H1 (cell line): Measurements from ENCODE around the gene ZSCAN30. TPM values are rescaled to one million over a fixed set of nuclear protein-coding genes. Genes with fewer than 3 reads are reported as not detected.
A peak's percentile ranks its signal among the peaks of the same experiment; 100 is the strongest.

Experiments used
- CTCF ChIA-PET: fragments of 300-600 bp; sonication (Branson Sonifier 250); formaldehyde crosslinking; loops from one replicate; lab custom pipeline; 2021; ENCODE audit not compliant: partially characterized antibody; lab: Charles Lee
- POLR2A ChIA-PET: fragments of 300-600 bp; sonication (Branson Sonifier 250); formaldehyde crosslinking; loops from one replicate; lab custom pipeline; 2021; ENCODE audit warnings: inconsistent platforms; ENCODE audit not compliant: partially characterized antibody; lab: Charles Lee
- DNase-seq, 2 experiments: peaks; one replicate each; pipeline versions ENCODE4 v3.0.0 to v3.0.0-alpha.2; 2010 to 2022; ENCODE audit warnings: low spot score in 2 of 2, low read depth in 1 of 2, mixed read lengths in 1 of 2
- FAIRE-seq: peaks from 2 replicates; lab custom pipeline; 2011; peaks lifted over from hg19 to GRCh38; lab: Jason Lieb, UNC
- H2AFZ ChIP-seq: 2 replicates; pipeline ENCODE4 v1.8.1; 2012; ENCODE audit warnings: low read length, inconsistent platforms
- H2AK5ac ChIP-seq: 2 replicates; pipeline ENCODE4 v1.6.1; 2013; ENCODE audit warnings: low read depth, low read length
- H2BK120ac ChIP-seq: replicated peaks from 2 replicates; pipeline ENCODE3; 2013; ENCODE audit warnings: low read depth, low read length, inconsistent platforms
- H2BK12ac ChIP-seq: 2 replicates; pipeline ENCODE4 v1.6.1; 2013; ENCODE audit warnings: low read depth, low read length
- H2BK15ac ChIP-seq: 2 replicates; pipeline ENCODE4 v1.6.1; 2013; ENCODE audit warnings: low read length
- H2BK20ac ChIP-seq: 2 replicates; pipeline ENCODE4 v1.6.1; 2013; ENCODE audit warnings: low read length
- H2BK5ac ChIP-seq: 2 replicates; pipeline ENCODE4 v1.6.1; 2013; ENCODE audit warnings: low read depth, low read length
- H3K14ac ChIP-seq: 2 replicates; pipeline ENCODE4 v1.6.1; 2013; ENCODE audit warnings: inconsistent platforms; ENCODE audit not compliant: insufficient read length
- H3K18ac ChIP-seq: 2 replicates; pipeline ENCODE4 v1.6.1; 2013; ENCODE audit warnings: low read length; ENCODE audit errors: extremely low read depth
- H3K23ac ChIP-seq: 2 replicates; pipeline ENCODE4 v1.6.1; 2013; ENCODE audit warnings: inconsistent platforms; ENCODE audit not compliant: insufficient read length
- H3K23me2 ChIP-seq: 2 replicates; pipeline ENCODE4 v1.6.1; 2013; ENCODE audit warnings: low read depth, low read length
- H3K27ac ChIP-seq: 2 replicates; pipeline ENCODE4 v1.6.1; 2011; ENCODE audit warnings: low read depth, low read length, inconsistent platforms
- H3K27me3 ChIP-seq, 4 experiments: replicated peaks in 1 of 4; 1 replicate in 1 of 4; 2 replicates in 3 of 4; pipeline versions ENCODE4 v1.6.1 to v1.8.1; 2011 to 2013; ENCODE audit warnings: low read length in 3 of 4, mild to moderate bottlenecking in 3 of 4, inconsistent platforms in 2 of 4, mixed read lengths in 2 of 4, moderate library complexity in 1 of 4; ENCODE audit not compliant: control insufficient read depth in 3 of 4, insufficient read depth in 3 of 4; ENCODE audit errors: extremely low read depth in 1 of 4
- H3K36me3 ChIP-seq, 4 experiments: 2 replicates each; pipeline versions ENCODE4 v1.6.1 to v1.8.1; 2011 to 2013; ENCODE audit warnings: mild to moderate bottlenecking in 4 of 4, low read length in 3 of 4, moderate library complexity in 2 of 4, control low read depth in 1 of 4, inconsistent platforms in 1 of 4; ENCODE audit not compliant: insufficient read depth in 4 of 4, control insufficient read depth in 2 of 4
- H3K4ac ChIP-seq: replicated peaks from 2 replicates; pipeline ENCODE3; 2013; ENCODE audit warnings: low read length, low read depth, mixed read lengths, inconsistent platforms; ENCODE audit not compliant: insufficient read length
- H3K4me1 ChIP-seq, 4 experiments: replicated peaks in 1 of 4; 1 replicate in 1 of 4; 2 replicates in 3 of 4; pipeline versions ENCODE4 v1.6.1 to v1.8.1; 2011 to 2013; ENCODE audit warnings: low read length in 3 of 4, inconsistent platforms in 2 of 4, mixed read lengths in 1 of 4; ENCODE audit not compliant: insufficient read depth in 4 of 4, control insufficient read depth in 3 of 4
- H3K4me2 ChIP-seq, 2 experiments: 2 replicates each; pipeline versions ENCODE4 v1.6.1 to v1.8.1; 2011 to 2013; ENCODE audit warnings: low read depth in 2 of 2, low read length in 2 of 2, control low read depth in 1 of 2, inconsistent platforms in 1 of 2, mild to moderate bottlenecking in 1 of 2; ENCODE audit not compliant: insufficient read depth in 1 of 2
- H3K4me3 ChIP-seq, 4 experiments: fragments of 200-600, 300-600 bp in 1 of 4; sonication (generic), shearing (Covaris generic), sonication (Bioruptor Twin) in 1 of 4; 2 replicates each; pipeline versions ENCODE4 v1.5.1 to v1.8.1; 2011 to 2016; ENCODE audit warnings: low read length in 4 of 4, low read depth in 3 of 4, control low read depth in 2 of 4, inconsistent platforms in 2 of 4, mild to moderate bottlenecking in 2 of 4, mixed read lengths in 1 of 4, moderate library complexity in 1 of 4; ENCODE audit not compliant: insufficient read depth in 2 of 4; ENCODE audit errors: extremely low read depth in 1 of 4
- H3K56ac ChIP-seq: replicated peaks from 2 replicates; pipeline ENCODE3; 2013; ENCODE audit warnings: low read depth, mild to moderate bottlenecking, mixed read lengths, low read length, inconsistent platforms; ENCODE audit not compliant: insufficient read length
- H3K79me1 ChIP-seq: 2 replicates; pipeline ENCODE4 v1.6.1; 2013; ENCODE audit warnings: low read depth, low read length, control low read depth
- H3K79me2 ChIP-seq, 2 experiments: 2 replicates each; pipeline versions ENCODE4 v1.6.1 to v1.8.1; 2012 to 2013; ENCODE audit warnings: low read length in 2 of 2, mild to moderate bottlenecking in 2 of 2, inconsistent platforms in 1 of 2; ENCODE audit not compliant: insufficient read depth in 2 of 2, control insufficient read depth in 1 of 2
- H3K9ac ChIP-seq, 4 experiments: replicated peaks in 1 of 4; 1 replicate in 1 of 4; 2 replicates in 3 of 4; pipeline versions ENCODE4 v1.6.1 to v1.8.1; 2011 to 2013; ENCODE audit warnings: low read depth in 3 of 4, low read length in 3 of 4, control low read depth in 2 of 4, mild to moderate bottlenecking in 2 of 4, moderate library complexity in 2 of 4, inconsistent platforms in 1 of 4; ENCODE audit errors: extremely low read depth in 1 of 4
- H3K9me3 ChIP-seq, 2 experiments: 2 replicates each; pipeline versions ENCODE4 v1.6.1 to v1.8.1; 2012 to 2013; ENCODE audit warnings: mild to moderate bottlenecking in 2 of 2, moderate library complexity in 2 of 2, control low read depth in 1 of 2, inconsistent platforms in 1 of 2, low read depth in 1 of 2, low read length in 1 of 2, mixed read lengths in 1 of 2; ENCODE audit not compliant: insufficient read depth in 2 of 2
- H4K20me1 ChIP-seq, 2 experiments: replicated peaks in 1 of 2; 2 replicates each; pipeline versions ENCODE3 to v1.8.1; 2011 to 2013; ENCODE audit warnings: inconsistent platforms in 2 of 2, low read length in 2 of 2, mild to moderate bottlenecking in 1 of 2; ENCODE audit not compliant: insufficient read depth in 2 of 2, control insufficient read depth in 1 of 2
- H4K5ac ChIP-seq: 2 replicates; pipeline ENCODE4 v1.6.1; 2013; ENCODE audit warnings: low read length, low read depth, mixed read lengths, inconsistent platforms; ENCODE audit not compliant: insufficient read length
- H4K8ac ChIP-seq: 2 replicates; pipeline ENCODE4 v1.8.0; 2013; ENCODE audit warnings: mild to moderate bottlenecking, moderate library complexity, low read length, inconsistent platforms; ENCODE audit not compliant: insufficient read depth; ENCODE audit errors: extremely low read depth
- H4K91ac ChIP-seq: replicated peaks from 2 replicates; pipeline ENCODE3; 2013; ENCODE audit warnings: low read length, mixed read lengths, inconsistent platforms; ENCODE audit not compliant: insufficient read length
- ASH2L ChIP-seq: fragments of 200-600, 300-600 bp; sonication (generic); IDR thresholded peaks from one replicate; pipeline ENCODE4 v1.7.1; 2017; ENCODE audit warnings: low read length
- CREB1 ChIP-seq: IDR thresholded peaks from 2 replicates; pipeline ENCODE4 v1.6.1; 2012; ENCODE audit warnings: inconsistent platforms
- HDAC2 ChIP-seq, 2 experiments: fragments of 300-600 bp in 1 of 2; sonication (generic) in 1 of 2; IDR thresholded peaks; 2 replicates each; pipeline ENCODE4 v1.6.1; 2011 to 2012; ENCODE audit warnings: low read depth in 2 of 2, low read length in 2 of 2, mild to moderate bottlenecking in 2 of 2, moderate library complexity in 2 of 2, borderline replicate concordance in 1 of 2, inconsistent platforms in 1 of 2
- KDM5A ChIP-seq: fragments of 200-600 bp; IDR thresholded peaks from 2 replicates; pipeline ENCODE4 v1.7.1; 2012; ENCODE audit warnings: mild to moderate bottlenecking, low read length, inconsistent platforms, mixed read lengths
- NRF1 ChIP-seq: IDR thresholded peaks from 2 replicates; pipeline ENCODE4 v1.6.1; 2011; ENCODE audit warnings: mild to moderate bottlenecking, low read depth, low read length, improper control_type of control experiment
- POLR2AphosphoS5 ChIP-seq: IDR thresholded peaks from 2 replicates; pipeline ENCODE4 v1.6.1; 2011; ENCODE audit warnings: low read depth, low read length
- RNF2 ChIP-seq: fragments of 200-900, 300-1000 bp; sonication (generic); IDR thresholded peaks from 2 replicates; pipeline ENCODE4 v1.7.1; 2016; ENCODE audit warnings: borderline replicate concordance, low read depth, mild to moderate bottlenecking, antibody characterized with exemption, low read length; ENCODE audit not compliant: poor library complexity, severe bottlenecking; ENCODE audit errors: missing control alignments
- RXRA ChIP-seq: IDR thresholded peaks from 2 replicates; pipeline ENCODE4 v1.6.1; 2011; ENCODE audit warnings: low read depth, mild to moderate bottlenecking, low read length, moderate library complexity; ENCODE audit not compliant: insufficient read depth
- SP2 ChIP-seq: IDR thresholded peaks from 2 replicates; pipeline ENCODE4 v1.6.1; 2012; ENCODE audit warnings: mild to moderate bottlenecking, low read length, inconsistent platforms
- TCF12 ChIP-seq: IDR thresholded peaks from 2 replicates; pipeline ENCODE4 v1.6.1; 2011; ENCODE audit warnings: low read depth, mild to moderate bottlenecking, low read length
- WGBS, 2 experiments: shearing (Covaris generic) in 1 of 2; methylation state at CpG; one replicate each; pipeline versions ENCODE4 v1.1.6 to v1.1.7; 2013 to 2015; ENCODE audit warnings: low lambda C conversion rate in 2 of 2, mixed read lengths in 2 of 2, inconsistent platforms in 1 of 2, low coverage in 1 of 2, missing lambda C conversion rate in 1 of 2; ENCODE audit not compliant: insufficient replicate concordance in 2 of 2, insufficient coverage in 1 of 2, insufficient read length in 1 of 2; ENCODE audit errors: extremely low coverage in 1 of 2, missing lambda C conversion rate in 1 of 2; 5-methylcytosine and 5-hydroxymethylcytosine counted together
- polyA plus RNA-seq, 7 experiments: library from polyadenylated mRNA; depleted of rRNA in 3 of 7; stranded (reverse) in 5 of 7; unstranded in 2 of 7; fragments of >200 nt in 5 of 7; fragments of 200-250 nt in 2 of 7; gene quantifications; 1 replicate in 5 of 7; 2 replicates in 1 of 7; 4 replicates in 1 of 7; pipeline versions ENCODE4 v1.2.1 to v1.2.3, GENCODE V29; 2011 to 2013; ENCODE audit warnings: missing spikeins in 2 of 7, mixed read lengths in 2 of 7
- total RNA-seq: library from RNA; stranded (reverse); fragmentation: NEBNext Ultra II Directional; extraction: Animal tissue kit (Norgen Biotek cat#: 25700); gene quantifications from 2 replicates; pipeline ENCODE4 v1.2.1, GENCODE V29; 2021

Gene ZSCAN30
- total and polyA plus RNA-seq, 2 of the 8 experiments (the other 6 are each of a cell fraction or from before 2014, with no cell fraction given) = 4.4 to 10.3 TPM

DNA sequence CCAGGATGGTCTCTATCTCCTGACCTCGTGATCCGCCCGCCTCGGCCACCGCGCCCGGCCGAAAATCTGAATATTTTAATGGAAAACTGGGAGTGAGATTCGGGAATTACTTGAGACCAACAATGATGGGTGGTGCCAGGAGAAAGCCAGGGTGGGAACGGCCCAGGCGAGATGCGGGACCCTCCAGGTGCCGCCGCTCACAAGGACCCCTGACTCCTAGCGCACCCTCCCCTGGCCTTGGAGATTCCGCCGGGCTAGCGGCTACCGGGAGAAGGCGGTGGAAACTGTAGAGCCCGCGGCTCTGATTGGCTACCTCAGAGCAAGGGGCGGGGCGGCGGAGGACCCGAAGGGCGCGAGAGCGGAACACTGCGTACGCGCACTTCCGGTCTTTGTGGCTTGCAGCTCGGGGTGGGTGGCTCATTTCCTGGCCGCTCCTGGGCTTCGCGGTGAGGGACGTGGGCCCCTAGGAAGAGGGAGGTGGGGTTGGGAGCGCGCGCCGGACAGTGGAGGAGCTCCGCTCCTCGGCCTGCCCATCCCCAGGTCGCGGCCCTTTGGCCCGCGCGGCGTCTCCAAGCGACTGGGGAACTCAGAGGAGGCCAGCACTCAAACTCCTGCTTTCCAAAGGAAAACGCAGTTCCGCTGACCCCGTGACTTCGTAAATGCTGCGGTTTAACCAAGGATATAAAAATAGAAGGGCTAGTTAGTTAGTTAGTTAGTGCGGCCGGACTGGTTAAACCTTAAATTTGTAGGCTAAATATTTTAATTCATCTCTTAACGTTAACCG is 49.2 kb downstream of the ZSCAN30 start, which contains the start of gene ZNF397:
ZNF397 (plus strand) TSS at position 371 of the 784 bp plus-strand sequence. CDS start 1,437 bp downstream, outside the sequence.
- ChIA-PET POLR2A (interaction anchor here (0.7 to 4.3 kb wide), 17 partner anchors 8 to 731 kb away, joined by 3 to 28 read pairs (median 4); partner anchors contain the start of genes RMP24, ZNF24 and ZSCAN30), CTCF (interaction anchor here (5.0 kb wide), 1 partner anchor 10 kb away, joined by 23 read pairs; no protein-coding TSS in a partner anchor)
- Histone ChIP-seq H3K14ac (no peak within 1 kb of the TSS), H3K9me3 (no peaks in the 10 kb centered on the region), H2BK15ac (peak within 1 kb of the TSS; percentile 62; the same call in 1 of the 2 replicates), H2AK5ac (no peak within 1 kb of the TSS), H4K20me1 (no peaks in the 10 kb centered on the region), H3K18ac (peak within 1 kb of the TSS; percentile 86), H2BK5ac (peak within 1 kb of the TSS; percentile 87), H2BK12ac (no peak within 1 kb of the TSS; the same call in 1 of the 2 replicates), H3K23ac (no peak within 1 kb of the TSS), H4K91ac (peak within 1 kb of the TSS; percentile 95), H3K56ac (peak within 1 kb of the TSS; percentile 61), H3K79me1 (0 out of 2 replicates have a peak, but pooled peaks cover 3% of the 10 kb centered on the region), H3K4me3 (peak within 1 kb of the TSS; percentile 61 to 78 (median 74)), H4K8ac (peak within 1 kb of the TSS; percentile 98; the same call in 1 of the 2 replicates), H2BK20ac (no peak within 1 kb of the TSS), H3K79me2 (peaks cover 3 to 29% of the 10 kb centered on the region in 2 experiments), H2AFZ (peak within 1 kb of the TSS; percentile 86), H3K23me2 (peaks cover 3% of the 10 kb centered on the region; the same call in 1 of the 2 replicates), H3K36me3 (peaks cover 25 to 39% (median 36%) of the 10 kb centered on the region in 4 experiments), H2BK120ac (no peak within 1 kb of the TSS), H3K27me3 (no peaks in the 10 kb centered on the region), H4K5ac (peak within 1 kb of the TSS; percentile 78), H3K4me1 (peaks cover 0 to 3% (median 0%) of the 10 kb centered on the region in 4 experiments; a peak in 2 of 7 replicates), H3K4me2 (peak within 1 kb of the TSS; percentile 76 to 80), H3K4ac (peak within 1 kb of the TSS; percentile 32), H3K9ac (peak within 1 kb of the TSS; percentile 90 to 99 (median 93)), H3K27ac (peak within 1 kb of the TSS; percentile 91)
- FAIRE-seq = peak; percentile 55
- 2% methylated on average over 46 of the region's 60 CpGs; no CpG with 5 or more reads in 1 of the 2 experiments for WGBS, 2 experiments
- peak; percentile 90 to 94 for DNase-seq
- TF ChIP-seq POLR2AphosphoS5 (peak; percentile 99; the same call in 1 of the 2 replicates), HDAC2 (IDR thresholded peaks at IDR 0.05; ENCODE audit: borderline replicate concordance in 1 of 2, low read depth in 2 of 2, low read length in 2 of 2) (no peak), RNF2 (no peak), ASH2L (peak; percentile 87), CREB1 (peak; percentile 63), SP2 (no peak), TCF12 (no peak), KDM5A (no peak), RXRA (no peak), NRF1 (peak; percentile 14; the same call in 1 of the 2 replicates)
